ENCODE data around the gene PCA3. TPM values are rescaled to one million over a fixed set of nuclear protein-coding genes. Genes with fewer than 3 reads are reported as not detected.
A peak's percentile ranks its signal among the peaks of the same experiment; 100 is the strongest.

PCA3 gene
- total and polyA plus RNA-seq, 4 donors, result 0.33 to 0.92 (median 0.58) TPM

- Histone ChIP-seq H3K36me3 (ENCODE audit: control insufficient read depth in 4 of 4, insufficient read depth in 3 of 4, low read depth in 1 of 4, low read length in 3 of 4) (no peaks in the 10 kb centered on the region), H3K27me3 (ENCODE audit: control insufficient read depth in 4 of 4, insufficient read depth in 4 of 4, low read length in 3 of 4) (peaks cover 0 to 4% (median 0%) of the 10 kb centered on the region in 4 donors), H3K27ac (ENCODE audit: low read depth in 1 of 2, low read length in 2 of 2) (no peak overlapping the region), H3K9me3 (ENCODE audit: control insufficient read depth in 4 of 4, low read length in 3 of 4) (peaks cover 0 to 2% (median 0%) of the 10 kb centered on the region in 4 donors), H3K4me3 (ENCODE audit: low read depth in 1 of 3, low read length in 3 of 3) (no peak overlapping the region), H3K9ac (ENCODE audit: low read depth in 1 of 2, low read length in 2 of 2) (no peak overlapping the region), H3K4me1 (ENCODE audit: control insufficient read depth in 4 of 4, insufficient read depth in 4 of 4, low read length in 3 of 4) (no peaks in the 10 kb centered on the region)
- TF ChIP-seq, protein P1, sequence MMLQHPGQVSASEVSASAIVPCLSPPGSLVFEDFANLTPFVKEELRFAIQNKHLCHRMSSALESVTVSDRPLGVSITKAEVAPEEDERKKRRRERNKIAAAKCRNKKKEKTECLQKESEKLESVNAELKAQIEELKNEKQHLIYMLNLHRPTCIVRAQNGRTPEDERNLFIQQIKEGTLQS (IDR thresholded peaks at IDR 0.05), result no peak
- no peak for TF ChIP-seq HNF4A (conservative IDR thresholded peaks at IDR 0.05)
- no peak for TF ChIP-seq RXRA (IDR thresholded peaks at IDR 0.05)
- TF ChIP-seq, protein P2, sequence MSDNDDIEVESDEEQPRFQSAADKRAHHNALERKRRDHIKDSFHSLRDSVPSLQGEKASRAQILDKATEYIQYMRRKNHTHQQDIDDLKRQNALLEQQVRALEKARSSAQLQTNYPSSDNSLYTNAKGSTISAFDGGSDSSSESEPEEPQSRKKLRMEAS (IDR thresholded peaks at IDR 0.05), result no peak
- TF ChIP-seq TAF1 (conservative IDR thresholded peaks at IDR 0.05), result no peak
- no peak for TF ChIP-seq NR2F2 (IDR thresholded peaks at IDR 0.05)
- WGBS, result 92% methylated on average over 1 of the region's 1 CpG
- DNase-seq (ENCODE audit: low spot score), result no peak
Measured at GRCh38 chr9:76817489-76817888, 53.3 kb downstream of the PCA3 start.

GRCh38 chr9:76818271-76818670, 54.0 kb downstream of the PCA3 start:
- H3K4me3 ChIP-seq (ENCODE audit: low read depth in 1 of 3, low read length in 3 of 3), result no peak overlapping the region
- no peaks in the 10 kb centered on the region for H3K36me3 ChIP-seq (ENCODE audit: control insufficient read depth in 4 of 4, insufficient read depth in 3 of 4, low read depth in 1 of 4, low read length in 3 of 4)
- H3K9ac ChIP-seq (ENCODE audit: low read depth in 1 of 2, low read length in 2 of 2), result no peak overlapping the region
- TF ChIP-seq JUND (IDR thresholded peaks at IDR 0.05) (peak in 1 of 2 donors; percentile 89), TAF1 (conservative IDR thresholded peaks at IDR 0.05) (no peak)
- TF ChIP-seq, protein P1 (IDR thresholded peaks at IDR 0.05), result no peak
- H3K27me3 ChIP-seq (ENCODE audit: control insufficient read depth in 4 of 4, insufficient read depth in 4 of 4, low read length in 3 of 4), result peaks cover 0 to 4% (median 0%) of the 10 kb centered on the region in 4 donors
- no peak overlapping the region for H3K27ac ChIP-seq (ENCODE audit: low read depth in 1 of 2, low read length in 2 of 2)
- peaks cover 0 to 2% (median 0%) of the 10 kb centered on the region in 4 donors for H3K9me3 ChIP-seq (ENCODE audit: control insufficient read depth in 4 of 4, low read length in 3 of 4)
- DNase-seq (ENCODE audit: low spot score), result no peak
- 61% methylated on average over 4 of the region's 4 CpGs for WGBS
- no peaks in the 10 kb centered on the region for H3K4me1 ChIP-seq (ENCODE audit: control insufficient read depth in 4 of 4, insufficient read depth in 4 of 4, low read length in 3 of 4)

GRCh38 chr9:76820431-76820830, 56.2 kb downstream of the PCA3 start:
- Histone ChIP-seq H3K27ac (ENCODE audit: low read depth in 1 of 2, low read length in 2 of 2) (no peak overlapping the region), H3K36me3 (ENCODE audit: control insufficient read depth in 4 of 4, insufficient read depth in 3 of 4, low read depth in 1 of 4, low read length in 3 of 4) (no peaks in the 10 kb centered on the region), H3K4me1 (ENCODE audit: control insufficient read depth in 4 of 4, insufficient read depth in 4 of 4, low read length in 3 of 4) (no peaks in the 10 kb centered on the region), H3K9me3 (ENCODE audit: control insufficient read depth in 4 of 4, low read length in 3 of 4) (no peaks in the 10 kb centered on the region), H3K4me3 (ENCODE audit: low read depth in 1 of 3, low read length in 3 of 3) (no peak overlapping the region), H3K9ac (ENCODE audit: low read depth in 1 of 2, low read length in 2 of 2) (no peak overlapping the region), H3K27me3 (ENCODE audit: control insufficient read depth in 4 of 4, insufficient read depth in 4 of 4, low read length in 3 of 4) (no peaks in the 10 kb centered on the region)
- DNase-seq (ENCODE audit: low spot score), result no peak
- WGBS, result 80% methylated on average over 6 of the region's 6 CpGs
- no peak for TF ChIP-seq EGR1 (IDR thresholded peaks at IDR 0.05; ENCODE audit: low read depth in 2 of 2)
- no peak for TF ChIP-seq JUND (IDR thresholded peaks at IDR 0.05)
- TF ChIP-seq HNF4A (conservative IDR thresholded peaks at IDR 0.05), result no peak
- no peak for TF ChIP-seq YY1 (IDR thresholded peaks at IDR 0.05)
- no peak for TF ChIP-seq ZBTB33 (IDR thresholded peaks at IDR 0.05)
- TF ChIP-seq SP1 (IDR thresholded peaks at IDR 0.05), result no peak
- no peak for TF ChIP-seq GABPA (IDR thresholded peaks at IDR 0.05 in 1 of 2, conservative IDR thresholded peaks at IDR 0.05 in 1 of 2)
- no peak for TF ChIP-seq TAF1 (conservative IDR thresholded peaks at IDR 0.05)
- TF ChIP-seq HNF4G (IDR thresholded peaks at IDR 0.05), result no peak
- TF ChIP-seq, protein P1 (IDR thresholded peaks at IDR 0.05), result no peak
- TF ChIP-seq RAD21 (IDR thresholded peaks at IDR 0.05), result no peak
- TF ChIP-seq, protein P2 (IDR thresholded peaks at IDR 0.05), result no peak
- no peak for TF ChIP-seq CTCF (IDR thresholded peaks at IDR 0.05; ENCODE audit: low read depth, low read length, missing input control)
- TF ChIP-seq NR2F2 (IDR thresholded peaks at IDR 0.05), result no peak
- TF ChIP-seq FOXA1 (IDR thresholded peaks at IDR 0.05), result no peak
- no peak for TF ChIP-seq FOXA2 (IDR thresholded peaks at IDR 0.05)
- TF ChIP-seq, protein P3, sequence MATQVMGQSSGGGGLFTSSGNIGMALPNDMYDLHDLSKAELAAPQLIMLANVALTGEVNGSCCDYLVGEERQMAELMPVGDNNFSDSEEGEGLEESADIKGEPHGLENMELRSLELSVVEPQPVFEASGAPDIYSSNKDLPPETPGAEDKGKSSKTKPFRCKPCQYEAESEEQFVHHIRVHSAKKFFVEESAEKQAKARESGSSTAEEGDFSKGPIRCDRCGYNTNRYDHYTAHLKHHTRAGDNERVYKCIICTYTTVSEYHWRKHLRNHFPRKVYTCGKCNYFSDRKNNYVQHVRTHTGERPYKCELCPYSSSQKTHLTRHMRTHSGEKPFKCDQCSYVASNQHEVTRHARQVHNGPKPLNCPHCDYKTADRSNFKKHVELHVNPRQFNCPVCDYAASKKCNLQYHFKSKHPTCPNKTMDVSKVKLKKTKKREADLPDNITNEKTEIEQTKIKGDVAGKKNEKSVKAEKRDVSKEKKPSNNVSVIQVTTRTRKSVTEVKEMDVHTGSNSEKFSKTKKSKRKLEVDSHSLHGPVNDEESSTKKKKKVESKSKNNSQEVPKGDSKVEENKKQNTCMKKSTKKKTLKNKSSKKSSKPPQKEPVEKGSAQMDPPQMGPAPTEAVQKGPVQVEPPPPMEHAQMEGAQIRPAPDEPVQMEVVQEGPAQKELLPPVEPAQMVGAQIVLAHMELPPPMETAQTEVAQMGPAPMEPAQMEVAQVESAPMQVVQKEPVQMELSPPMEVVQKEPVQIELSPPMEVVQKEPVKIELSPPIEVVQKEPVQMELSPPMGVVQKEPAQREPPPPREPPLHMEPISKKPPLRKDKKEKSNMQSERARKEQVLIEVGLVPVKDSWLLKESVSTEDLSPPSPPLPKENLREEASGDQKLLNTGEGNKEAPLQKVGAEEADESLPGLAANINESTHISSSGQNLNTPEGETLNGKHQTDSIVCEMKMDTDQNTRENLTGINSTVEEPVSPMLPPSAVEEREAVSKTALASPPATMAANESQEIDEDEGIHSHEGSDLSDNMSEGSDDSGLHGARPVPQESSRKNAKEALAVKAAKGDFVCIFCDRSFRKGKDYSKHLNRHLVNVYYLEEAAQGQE (IDR thresholded peaks at IDR 0.05), result no peak
- TF ChIP-seq RXRA (IDR thresholded peaks at IDR 0.05), result no peak

All from liver (tissue), 9 donors.